ENCODE results near the gene HASPIN. TPM values are rescaled to one million over a fixed set of nuclear protein-coding genes. Genes with fewer than 3 reads are reported as not detected.

The HASPIN gene
- total and polyA plus RNA-seq, 9 of the 15 experiments (the other 6 are each of a cell fraction or from before 2014, with no cell fraction given), result 0.81 to 13.5 (median 9.9) TPM

DNA sequence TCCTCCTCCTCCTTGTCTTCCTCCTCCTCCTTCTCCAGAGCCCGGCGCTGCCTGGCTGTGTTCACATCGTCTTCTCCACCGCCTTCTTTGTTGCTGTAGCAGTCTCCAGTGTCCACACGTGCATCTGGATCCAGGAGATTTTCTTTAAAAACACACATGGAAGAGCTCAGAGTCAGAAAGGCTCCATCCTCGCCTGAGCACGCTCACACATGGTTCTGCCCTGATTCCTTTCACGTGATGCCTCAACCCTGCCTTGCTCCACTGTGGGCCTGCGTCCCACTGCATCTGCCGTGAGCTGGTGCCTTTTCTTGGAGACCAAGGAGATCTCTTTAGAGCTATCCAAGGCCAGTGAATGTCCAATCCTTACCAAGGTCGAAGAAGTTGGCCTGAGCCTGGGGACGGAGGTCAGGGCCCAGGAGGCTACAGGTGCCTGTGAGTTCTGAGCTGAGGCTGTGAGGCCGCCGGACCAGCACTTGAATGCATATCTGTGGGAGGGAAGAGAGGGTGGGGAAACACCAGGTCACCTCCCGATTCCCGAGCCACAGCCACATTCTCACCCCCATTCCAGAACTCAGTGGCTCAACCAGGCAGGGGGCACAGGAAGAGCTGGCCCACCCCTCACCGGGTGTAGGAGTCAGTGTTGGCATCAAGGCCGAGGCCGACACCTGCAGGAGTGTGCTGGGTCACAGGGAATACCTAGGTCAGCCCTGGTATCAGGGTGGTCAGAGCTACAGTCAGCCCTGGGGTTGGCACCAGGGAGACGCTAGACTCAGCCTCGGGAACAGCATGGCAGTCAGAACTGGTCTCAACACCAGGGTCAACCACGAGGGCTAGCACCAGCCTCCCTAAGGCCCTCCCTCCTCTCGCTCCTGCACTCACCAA, 37.6 kb downstream of the HASPIN start:
- DNase-seq (ENCODE audit: extremely low read depth in 1 of 4, low spot score in 3 of 4), result no peak
- peak overlapping the region; percentile 68; the same call in 1 of the 2 replicates for H2AFZ ChIP-seq (ENCODE audit: low read depth, low read length)
- intact Hi-C loops (cut with micrococcal nuclease) (no loop called here), in situ Hi-C loops (cut with MboI) (no loop called here)
- no peak for FAIRE-seq
- H3K4me1 ChIP-seq (replicated peaks in 1 of 2; ENCODE audit: control insufficient read depth in 2 of 2, insufficient read depth in 2 of 2, low read length in 2 of 2), result peaks cover 7 to 12% of the 10 kb centered on the region in 2 experiments; a peak in 4 of 5 replicates
- no TSS peak for BruUV-seq (replicated peaks)
- no peak overlapping the region for H3K4me3 ChIP-seq
- H3K9me1 ChIP-seq (ENCODE audit: control insufficient read depth, insufficient read depth, low read length), result no peaks in the 10 kb centered on the region
- H3K9me3 ChIP-seq (replicated peaks; ENCODE audit: control insufficient read depth, insufficient read depth, low read depth, low read length), result no peaks in the 10 kb centered on the region
- no peak overlapping the region for H3K27ac ChIP-seq (ENCODE audit: extremely low read depth, low read depth, low read length)
- no peak overlapping the region for H3K4me2 ChIP-seq (ENCODE audit: insufficient read depth, low read length)
- POLR2A ChIA-PET, result interaction anchor here (1.1 to 1.3 kb wide), 2 partner anchors 13 to 32 kb away, joined by 3 read pairs; no protein-coding TSS in a partner anchor
- H3K27me3 ChIP-seq (ENCODE audit: control insufficient read depth in 2 of 2, insufficient read depth in 2 of 2, low read length in 2 of 2), result no peaks in the 10 kb centered on the region
- TF ChIP-seq ZNF584 (CRISPR knock-in tag; IDR thresholded peaks at IDR 0.05; ENCODE audit: low read depth) (no peak), NR2C1 (IDR thresholded peaks at IDR 0.05) (peak; percentile 27; the same call in 1 of the 2 replicates), NR2C1 (tag; IDR thresholded peaks at IDR 0.05) (peak; percentile 24; the same call in 1 of the 2 replicates), BDP1 (IDR thresholded peaks at IDR 0.05; ENCODE audit: insufficient read depth, insufficient read length) (no peak)
- TF ChIP-seq, protein P1, sequence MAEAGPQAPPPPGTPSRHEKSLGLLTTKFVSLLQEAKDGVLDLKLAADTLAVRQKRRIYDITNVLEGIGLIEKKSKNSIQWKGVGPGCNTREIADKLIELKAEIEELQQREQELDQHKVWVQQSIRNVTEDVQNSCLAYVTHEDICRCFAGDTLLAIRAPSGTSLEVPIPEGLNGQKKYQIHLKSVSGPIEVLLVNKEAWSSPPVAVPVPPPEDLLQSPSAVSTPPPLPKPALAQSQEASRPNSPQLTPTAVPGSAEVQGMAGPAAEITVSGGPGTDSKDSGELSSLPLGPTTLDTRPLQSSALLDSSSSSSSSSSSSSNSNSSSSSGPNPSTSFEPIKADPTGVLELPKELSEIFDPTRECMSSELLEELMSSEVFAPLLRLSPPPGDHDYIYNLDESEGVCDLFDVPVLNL (CRISPR knock-in tag; IDR thresholded peaks at IDR 0.05; ENCODE audit: low read depth), result no peak
- CTCF ChIA-PET (ENCODE audit: low intra/inter-chr PET ratio), result no interaction called here
- H3K9ac ChIP-seq (ENCODE audit: insufficient read depth in 1 of 2, low read depth in 2 of 2, low read length in 2 of 2), result 0 out of 4 replicates have a peak overlapping the region, but pooled peaks of 1 of the 2 experiments have one; percentile 6
- no peaks in the 10 kb centered on the region for H3K36me3 ChIP-seq (ENCODE audit: control insufficient read depth, insufficient read depth, low read length)
- H3K79me2 ChIP-seq (ENCODE audit: control insufficient read depth, insufficient read depth, low read length), result no peaks in the 10 kb centered on the region
- ATAC-seq, result no peak
- no peaks in the 10 kb centered on the region for H4K20me1 ChIP-seq (replicated peaks; ENCODE audit: control insufficient read depth, insufficient read depth, low read length)
- WGBS (ENCODE audit: insufficient coverage, low coverage, missing lambda C conversion rate), result 31% methylated on average over 14 of the region's 23 CpGs
